ELF-1 (cell line): ENCODE results near the gene GTF2IRD1.
"Not testable (repeated sequence)": the region's sequence is repeated elsewhere in the genome, so short reads cannot be mapped to it uniquely, and the experiment has no call there.

Experiments used
- DNase-seq: peaks from one replicate; pipeline ENCODE4 v3.0.0-alpha.2; 2016; ENCODE audit warnings: low read depth, low spot score

GTF2IRD1 gene, protein sequence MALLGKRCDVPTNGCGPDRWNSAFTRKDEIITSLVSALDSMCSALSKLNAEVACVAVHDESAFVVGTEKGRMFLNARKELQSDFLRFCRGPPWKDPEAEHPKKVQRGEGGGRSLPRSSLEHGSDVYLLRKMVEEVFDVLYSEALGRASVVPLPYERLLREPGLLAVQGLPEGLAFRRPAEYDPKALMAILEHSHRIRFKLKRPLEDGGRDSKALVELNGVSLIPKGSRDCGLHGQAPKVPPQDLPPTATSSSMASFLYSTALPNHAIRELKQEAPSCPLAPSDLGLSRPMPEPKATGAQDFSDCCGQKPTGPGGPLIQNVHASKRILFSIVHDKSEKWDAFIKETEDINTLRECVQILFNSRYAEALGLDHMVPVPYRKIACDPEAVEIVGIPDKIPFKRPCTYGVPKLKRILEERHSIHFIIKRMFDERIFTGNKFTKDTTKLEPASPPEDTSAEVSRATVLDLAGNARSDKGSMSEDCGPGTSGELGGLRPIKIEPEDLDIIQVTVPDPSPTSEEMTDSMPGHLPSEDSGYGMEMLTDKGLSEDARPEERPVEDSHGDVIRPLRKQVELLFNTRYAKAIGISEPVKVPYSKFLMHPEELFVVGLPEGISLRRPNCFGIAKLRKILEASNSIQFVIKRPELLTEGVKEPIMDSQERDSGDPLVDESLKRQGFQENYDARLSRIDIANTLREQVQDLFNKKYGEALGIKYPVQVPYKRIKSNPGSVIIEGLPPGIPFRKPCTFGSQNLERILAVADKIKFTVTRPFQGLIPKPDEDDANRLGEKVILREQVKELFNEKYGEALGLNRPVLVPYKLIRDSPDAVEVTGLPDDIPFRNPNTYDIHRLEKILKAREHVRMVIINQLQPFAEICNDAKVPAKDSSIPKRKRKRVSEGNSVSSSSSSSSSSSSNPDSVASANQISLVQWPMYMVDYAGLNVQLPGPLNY

DNA sequence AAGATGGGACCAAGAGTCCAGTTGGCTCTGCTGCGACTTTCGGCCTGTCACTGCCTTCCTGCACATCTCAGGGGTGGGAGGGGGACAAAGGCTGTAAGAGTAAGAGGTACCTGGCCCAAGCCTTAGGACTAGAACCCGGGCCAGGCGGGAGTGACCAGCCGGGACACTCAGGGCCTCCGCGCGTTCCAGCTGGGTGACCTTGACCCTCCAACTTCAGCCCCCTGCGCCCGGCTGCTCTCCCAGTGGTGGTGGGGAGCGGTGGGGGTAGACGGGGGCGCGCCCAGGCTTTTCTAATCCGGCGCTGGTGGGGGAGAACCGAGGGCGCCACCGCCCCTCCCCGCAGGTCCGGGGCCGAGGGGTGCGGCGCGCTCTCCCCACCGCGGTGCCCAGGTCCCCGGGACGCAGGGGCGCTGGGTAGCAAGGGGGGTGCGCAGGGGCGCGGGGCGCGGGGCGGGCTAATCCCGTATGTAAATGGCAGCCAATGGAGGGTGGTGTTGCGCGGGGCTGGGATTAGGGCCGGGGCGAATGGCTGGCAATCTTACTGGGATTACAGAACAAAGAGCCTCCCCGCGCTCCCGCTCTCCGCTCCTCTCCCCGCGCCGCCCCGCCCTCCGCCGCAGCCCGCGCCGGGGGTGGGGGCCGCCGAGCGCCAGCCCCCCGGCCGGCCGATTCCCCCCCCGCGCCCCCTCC, at the start of gene GTF2IRD1:
Gene GTF2IRD1, plus strand, starts transcription at position 585 of the 690 bp plus-strand sequence. CDS start 54,175 bp downstream, outside the sequence.
- peak; percentile 66 for DNase-seq

DNA sequence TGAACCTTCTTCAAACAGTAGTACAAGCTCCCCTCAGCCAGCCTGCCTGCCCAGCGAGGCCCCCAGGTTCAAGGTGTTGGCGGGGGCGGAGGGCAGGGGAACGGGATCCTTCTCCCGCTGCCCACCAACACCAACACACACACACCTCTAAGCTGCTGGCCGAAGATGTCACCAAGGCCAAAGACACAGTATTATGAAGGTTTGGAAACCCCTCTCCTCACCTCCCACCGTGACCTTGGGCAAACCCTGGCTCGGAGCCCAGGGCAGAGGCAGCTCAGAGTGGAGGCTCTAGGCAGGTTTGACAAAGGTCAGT, 49.4 kb upstream of the GTF2IRD1 start:
- DNase-seq = no peak

DNA sequence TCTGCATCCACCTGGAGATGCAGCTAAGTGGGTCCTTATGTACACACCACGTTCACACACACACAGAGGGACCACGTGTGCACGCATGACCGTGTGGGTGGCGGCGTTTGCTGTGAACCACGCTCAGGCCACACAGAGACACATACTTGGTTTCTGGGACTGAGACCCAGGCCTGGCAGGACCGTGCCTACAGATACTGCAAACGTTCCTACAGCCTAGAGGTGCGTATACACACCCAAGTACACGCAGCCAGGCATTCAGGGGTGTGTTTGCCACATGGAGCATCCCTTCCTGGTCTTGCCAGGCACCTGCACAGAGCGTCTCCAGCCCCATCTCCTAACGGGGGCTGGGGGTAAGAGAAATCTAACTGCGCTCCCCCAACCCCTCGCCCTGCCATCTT, 49.0 kb upstream of the GTF2IRD1 start:
- no peak for DNase-seq

DNA sequence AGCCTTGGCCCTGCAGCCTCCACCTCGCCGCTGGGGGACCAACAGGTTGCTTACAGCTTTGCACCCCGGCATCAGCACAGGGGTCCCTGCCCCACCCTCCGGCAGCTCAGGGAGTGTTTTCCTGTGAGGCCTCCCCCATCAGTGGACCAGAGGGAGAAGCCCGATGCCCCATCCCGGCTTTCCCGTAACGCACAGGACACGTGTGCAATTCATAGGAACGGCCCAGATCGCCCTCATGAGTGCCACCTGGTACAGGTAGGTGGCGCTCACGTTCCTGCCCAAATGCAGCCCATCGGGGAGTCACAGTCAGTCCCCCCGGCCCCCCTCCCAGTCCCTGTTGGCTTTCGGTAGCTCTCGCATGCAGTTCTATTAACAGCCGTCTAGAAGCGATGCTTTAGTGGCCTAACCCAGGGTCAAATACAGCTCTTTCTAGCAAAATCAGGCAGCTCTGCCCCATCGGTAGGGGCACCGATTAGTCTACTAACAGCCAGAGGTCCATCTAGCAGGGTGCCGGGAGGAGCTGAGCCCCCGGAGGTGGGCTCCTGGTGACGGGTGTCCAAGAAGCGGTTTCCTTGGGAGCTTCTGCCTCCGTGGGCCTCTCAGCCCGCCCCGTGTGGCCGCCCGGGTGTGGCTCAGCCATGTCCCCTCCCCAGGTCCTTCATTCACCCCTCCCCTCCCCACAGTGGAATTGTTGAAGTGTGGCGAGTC, 48.4 kb upstream of the GTF2IRD1 start:
- peak; percentile 80 for DNase-seq

DNA sequence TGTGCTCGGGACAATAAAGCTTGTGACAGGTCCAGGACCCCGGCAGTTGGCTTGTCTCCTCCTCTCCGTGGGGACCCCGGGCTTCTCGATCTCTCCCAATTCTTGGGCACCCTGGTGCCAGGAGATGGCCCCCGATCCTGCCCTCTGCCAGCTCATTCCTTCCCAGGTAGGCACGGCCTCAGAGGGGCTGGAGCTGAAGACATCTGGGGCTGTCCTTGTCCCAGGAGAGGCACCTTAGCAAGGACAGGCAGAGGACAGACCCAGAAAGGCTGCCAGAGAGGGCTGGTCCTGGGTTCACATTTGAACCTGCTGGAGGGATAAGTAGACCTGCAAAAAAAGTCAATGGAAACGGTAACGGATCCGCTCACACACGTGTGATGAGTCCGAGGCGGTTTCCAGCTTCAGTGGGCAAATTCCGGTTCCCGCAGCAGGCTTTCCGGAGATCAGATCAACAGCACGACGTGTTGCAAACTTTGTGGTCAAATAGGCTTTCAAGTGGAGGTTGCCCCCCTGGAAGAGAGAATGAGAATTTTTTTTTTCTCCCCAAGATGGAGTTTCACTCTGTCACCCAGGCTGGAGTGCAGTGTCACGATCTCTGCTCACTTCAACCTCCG, 47.7 kb upstream of the GTF2IRD1 start:
- DNase-seq = no peak

DNA sequence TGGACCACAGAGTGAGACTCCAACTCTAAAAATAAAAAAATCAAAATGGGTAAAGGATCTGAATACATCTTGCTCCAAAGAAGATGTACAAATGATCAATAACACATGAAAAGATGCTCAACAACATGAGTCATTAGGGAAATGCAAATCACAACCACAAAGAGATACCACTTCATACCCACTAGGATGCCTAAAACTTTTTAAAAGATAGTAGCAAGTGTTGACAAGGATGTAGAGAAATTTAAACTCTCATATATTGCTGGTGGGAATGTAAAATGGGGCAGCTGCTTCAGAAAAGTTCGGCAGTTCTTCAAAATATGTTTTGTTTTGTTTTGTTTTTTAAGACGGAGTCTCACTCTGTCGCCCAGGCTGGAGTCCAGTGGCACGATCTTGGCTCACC, 45.7 kb upstream of the GTF2IRD1 start:
- DNase-seq = no peak

DNA sequence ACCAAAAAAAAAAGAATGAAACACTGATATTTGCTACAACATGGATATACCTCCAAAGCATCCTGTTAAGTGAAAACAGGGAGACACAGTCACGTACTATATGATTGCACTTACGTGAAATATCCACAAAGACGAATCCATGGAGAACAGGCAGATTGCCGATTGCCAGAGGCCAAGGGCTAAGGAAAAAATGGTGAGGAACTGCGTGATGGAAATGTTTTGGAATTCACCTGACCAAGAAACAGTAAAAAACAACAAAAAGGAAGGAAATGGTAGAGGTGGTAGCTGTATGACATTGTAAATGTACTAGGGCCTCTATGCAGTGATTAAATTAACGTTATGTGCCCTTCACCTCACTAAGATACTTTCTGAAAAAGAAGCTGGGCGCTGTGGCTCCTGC, 44.1 kb upstream of the GTF2IRD1 start:
- no peak for DNase-seq

DNA sequence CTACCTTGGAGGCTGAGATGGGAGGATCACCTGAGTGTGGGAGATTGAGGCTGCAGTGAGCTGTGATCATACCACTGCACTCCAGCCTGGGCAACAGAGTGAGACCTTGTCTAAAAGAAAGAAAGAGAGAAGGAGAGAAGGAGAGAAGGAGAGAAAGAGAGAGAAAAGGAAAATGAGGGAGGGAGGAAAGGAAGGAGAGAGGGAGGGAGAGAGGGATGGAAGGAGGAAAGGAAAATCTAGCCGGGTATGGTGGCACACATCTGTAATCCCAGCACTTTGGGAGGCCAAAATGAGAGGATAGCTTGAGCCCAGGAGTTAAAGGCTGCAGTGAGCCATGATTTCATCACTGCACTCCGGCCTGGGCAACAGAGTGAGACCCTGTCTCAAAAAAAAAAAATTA, 42.9 kb upstream of the GTF2IRD1 start:
- no peak for DNase-seq

DNA sequence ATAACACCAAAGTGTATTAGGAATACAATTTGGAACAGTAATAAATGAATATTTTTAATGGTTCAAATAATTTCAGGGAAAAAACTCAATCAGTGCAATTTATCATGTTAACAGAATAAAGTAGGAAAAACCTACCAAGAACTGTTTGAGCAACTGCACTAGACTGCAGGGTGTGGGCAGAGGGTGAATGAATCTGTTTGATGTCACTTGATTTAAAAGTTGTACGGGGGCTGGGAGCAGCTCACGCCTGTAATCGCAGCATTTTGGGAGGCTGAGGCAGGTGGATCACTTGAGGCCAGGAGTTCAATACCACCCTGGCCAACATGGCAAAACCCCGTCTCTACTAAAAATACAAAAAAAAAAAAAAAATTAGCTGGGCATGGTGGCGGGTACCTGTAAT, 42.1 kb upstream of the GTF2IRD1 start:
- not testable (repeated sequence) for DNase-seq

DNA sequence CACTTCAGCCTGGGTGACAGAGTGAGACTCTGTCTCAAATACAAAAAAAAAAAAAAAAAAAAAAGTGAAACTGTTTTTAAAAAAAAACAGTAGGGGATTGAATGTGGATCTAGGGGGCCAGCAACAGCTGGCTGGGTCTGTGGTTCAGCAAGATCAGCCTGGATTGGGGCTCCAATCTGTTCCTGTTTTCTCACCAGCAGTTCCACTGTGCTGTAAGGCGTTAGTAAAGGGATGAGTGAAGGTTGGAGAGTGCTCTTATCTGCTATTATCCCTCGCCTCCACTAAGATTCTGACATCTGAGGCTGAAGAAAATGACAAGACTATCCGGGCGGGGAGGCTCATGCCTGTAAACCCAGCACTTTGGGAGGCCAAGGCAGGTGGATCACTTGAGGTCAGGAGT, 41.6 kb upstream of the GTF2IRD1 start:
- no peak for DNase-seq

DNA sequence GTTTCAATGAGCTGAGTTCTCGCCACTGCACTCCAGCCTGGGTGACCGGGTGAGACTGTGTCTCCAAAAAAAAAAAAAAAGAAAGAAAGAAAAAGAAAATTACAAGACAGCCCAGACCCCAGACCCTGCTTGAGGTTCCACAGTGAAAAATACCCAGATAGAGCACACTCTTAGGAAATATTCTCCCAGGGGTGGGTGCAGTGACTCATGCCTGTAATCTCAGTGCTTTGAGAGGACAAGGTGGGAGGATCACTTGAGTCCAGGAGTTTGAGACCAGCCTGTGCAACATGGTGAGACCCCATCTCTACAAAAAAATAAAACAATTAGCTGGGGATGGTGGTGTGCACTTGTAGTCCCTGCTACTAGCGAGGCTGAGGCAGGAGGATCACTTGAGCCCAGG, 41.1 kb upstream of the GTF2IRD1 start:
- no peak for DNase-seq

DNA sequence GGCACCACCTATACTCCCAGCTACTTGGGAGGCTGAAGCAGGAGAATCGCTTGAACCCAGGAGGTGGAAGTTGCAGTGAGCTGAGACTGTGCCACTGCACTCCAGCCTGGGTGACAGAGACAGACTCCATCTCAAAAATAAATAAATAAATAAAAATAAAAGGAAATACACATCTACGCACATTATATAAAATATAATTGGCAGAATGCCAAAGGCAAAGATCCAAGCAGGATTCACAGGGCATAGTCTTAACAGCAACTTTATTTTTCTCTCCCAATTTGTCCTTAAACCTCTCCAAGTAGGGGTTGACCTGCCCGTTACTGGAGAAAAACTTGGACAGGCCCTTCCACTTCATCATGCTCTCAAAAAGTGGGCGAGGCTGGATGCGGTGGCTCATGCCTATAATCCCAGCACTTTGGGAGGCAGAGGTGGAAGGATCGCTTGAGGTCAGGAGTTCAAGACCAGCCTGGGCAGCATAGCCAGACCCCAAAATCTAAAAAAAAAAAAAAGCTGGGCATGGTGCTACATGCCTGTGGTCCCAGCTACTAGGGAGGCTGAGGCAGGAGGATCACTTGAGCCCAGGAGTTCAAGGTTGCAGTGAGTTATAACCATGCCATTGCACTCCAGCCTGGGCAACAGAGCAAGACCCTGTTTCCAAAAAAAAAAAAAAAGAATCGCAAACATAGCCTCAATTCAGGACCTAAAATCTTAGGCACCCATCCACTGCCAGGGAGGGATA, 38.9 kb upstream of the GTF2IRD1 start:
- not testable (repeated sequence) for DNase-seq

DNA sequence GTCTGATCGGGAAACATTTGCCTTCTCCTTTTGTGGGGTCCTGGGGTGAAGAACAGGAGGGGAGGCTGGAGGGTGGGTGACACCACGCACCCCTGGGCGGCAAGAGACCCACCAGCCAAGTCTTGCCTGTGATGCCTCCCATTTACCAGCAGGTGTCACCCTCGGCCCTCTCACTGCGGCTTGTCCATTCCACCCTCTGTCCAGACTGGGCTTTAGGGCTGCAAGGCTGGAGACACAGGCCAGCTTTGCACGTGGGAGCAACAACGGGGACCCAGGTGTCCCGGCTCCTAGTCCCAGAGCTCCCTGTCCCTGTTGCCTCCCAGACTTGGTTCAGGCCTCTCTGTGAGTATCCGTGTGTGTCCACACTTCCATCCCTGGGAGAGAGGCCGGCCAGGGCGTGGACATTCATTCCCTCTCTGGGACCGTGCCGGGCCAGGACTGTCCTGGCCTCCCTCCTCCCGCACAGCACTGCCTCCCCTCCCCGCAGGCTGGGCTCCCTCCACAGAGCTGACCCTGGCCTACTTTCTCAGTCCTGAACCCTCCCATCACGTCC, 36.2 kb upstream of the GTF2IRD1 start:
- peak; percentile 84 for DNase-seq

DNA sequence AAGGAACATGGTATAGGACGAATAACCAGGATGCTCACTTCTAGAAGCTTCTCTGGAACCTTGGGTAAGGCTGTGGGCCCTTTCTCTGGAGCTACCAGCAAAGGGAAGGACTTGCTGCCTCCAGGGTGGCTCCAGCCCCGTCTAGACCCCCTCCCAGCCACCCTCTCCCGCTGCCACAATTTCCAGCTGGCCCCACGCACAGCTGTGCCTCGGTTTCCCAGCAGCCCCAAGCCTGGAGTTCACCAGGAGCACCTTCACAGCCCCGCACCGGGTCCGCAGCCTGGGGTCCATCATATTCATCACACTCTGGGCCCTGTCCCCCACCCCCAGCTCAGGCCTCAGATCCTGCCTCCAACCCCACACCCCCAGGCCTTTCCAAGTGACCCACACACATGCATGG, 35.6 kb upstream of the GTF2IRD1 start:
- DNase-seq = no peak

DNA sequence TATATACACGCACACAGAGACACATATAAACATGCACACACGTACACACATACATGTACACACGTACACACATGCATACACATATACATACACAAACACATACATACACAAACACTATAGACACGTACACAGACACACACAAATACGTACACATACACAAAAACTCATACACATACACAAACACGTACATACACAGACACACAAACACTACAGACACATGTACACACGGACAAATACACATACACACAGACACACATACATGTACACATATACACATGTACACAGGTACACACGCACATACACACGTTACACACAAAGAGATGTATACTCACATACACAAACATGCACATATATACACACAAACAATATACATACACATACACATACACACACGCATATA, 35.2 kb upstream of the GTF2IRD1 start:
- DNase-seq = no peak

DNA sequence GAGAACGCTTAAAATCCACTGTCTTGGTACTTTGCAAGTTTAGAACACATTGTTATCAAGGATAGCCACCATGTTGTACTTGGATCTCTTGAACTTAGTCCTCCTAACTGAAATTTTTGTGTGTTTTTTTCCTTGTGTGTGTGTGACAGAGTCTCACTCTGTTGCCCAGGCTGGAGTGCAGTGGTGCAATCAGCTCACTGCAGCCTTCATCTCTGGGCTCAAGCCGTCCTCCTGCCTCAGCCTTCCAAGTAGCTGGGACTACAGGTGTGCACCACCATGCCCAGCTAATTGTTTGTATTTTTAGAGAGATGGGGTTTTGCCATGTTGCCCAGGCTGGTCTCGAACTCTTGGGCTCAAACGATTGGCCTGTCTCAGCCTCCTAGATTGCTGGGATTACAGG, 34.5 kb upstream of the GTF2IRD1 start:
- not testable (repeated sequence) for DNase-seq

DNA sequence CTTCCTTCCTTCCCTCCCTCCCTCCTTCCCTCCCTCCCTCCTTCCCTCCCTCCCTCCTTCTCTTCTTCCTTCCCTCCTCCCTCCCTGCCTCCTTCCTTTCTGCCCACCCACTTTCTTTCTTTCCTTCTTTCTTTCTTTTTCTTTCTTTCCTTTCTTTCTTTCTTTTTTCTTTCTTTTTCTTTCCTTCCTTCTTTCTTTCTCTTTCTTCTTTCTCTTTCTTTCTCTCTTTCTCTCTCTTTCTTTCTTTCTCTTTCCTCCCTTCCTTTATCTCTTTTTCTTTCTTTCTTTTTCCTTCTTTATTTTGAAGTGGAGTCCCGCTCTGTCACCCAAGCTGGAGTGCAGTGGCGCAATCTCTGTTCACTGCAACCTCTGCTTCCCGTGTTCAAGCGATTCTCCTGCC, 33.7 kb upstream of the GTF2IRD1 start:
- DNase-seq = no peak

DNA sequence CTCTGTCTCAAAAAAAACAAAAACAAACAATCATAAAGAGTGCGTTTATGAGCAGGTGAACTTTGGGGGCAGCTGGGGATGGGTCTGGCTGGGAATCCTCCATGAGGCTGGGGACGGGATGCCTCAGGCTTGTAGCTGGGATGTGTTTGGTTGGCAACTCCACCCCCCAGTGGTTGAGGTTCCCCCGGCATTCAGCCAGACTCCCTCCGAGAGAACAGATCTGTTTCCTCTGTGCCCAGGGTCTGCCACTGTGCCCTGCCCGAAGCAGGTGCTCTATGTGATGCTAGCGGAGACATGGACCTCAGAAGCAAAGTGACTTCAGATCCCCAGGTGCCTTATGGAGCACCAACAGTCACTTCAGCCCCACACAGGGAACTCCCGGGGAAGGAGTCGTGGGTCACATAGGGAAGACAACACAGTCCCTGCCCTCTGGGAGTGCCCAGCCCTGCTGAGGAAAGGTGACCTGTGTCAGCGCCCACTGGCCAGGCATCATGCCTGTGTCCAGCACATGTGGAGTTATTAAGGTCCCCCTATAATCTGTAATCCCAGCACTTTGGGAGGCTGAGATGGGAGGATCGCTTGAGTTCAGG, 29.3 kb upstream of the GTF2IRD1 start:
- no peak for DNase-seq

DNA sequence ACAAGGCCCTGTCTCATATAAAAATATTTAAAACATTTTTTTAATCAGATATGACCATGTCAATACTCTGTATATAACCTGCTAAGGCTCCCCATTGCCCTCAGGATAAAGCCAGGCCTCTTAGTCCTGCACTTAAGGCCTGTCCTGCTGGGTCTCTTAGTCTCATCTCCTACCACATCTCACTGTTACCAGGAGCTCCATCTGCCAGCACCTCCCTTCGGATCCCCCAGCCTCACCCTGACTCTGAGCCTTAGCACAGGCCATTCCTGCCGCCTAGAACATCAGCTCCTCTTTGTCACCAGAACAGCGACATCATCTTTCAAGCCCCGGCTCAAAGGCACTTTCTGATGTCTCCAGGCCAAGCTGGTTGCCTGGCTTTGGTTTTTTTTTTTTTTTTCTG, 25.7 kb upstream of the GTF2IRD1 start:
- no peak for DNase-seq
